HepG2 (cell line): ENCODE results near the gene MAGI1. TPM values are rescaled to one million over a fixed set of nuclear protein-coding genes. Genes with fewer than 3 reads are reported as not detected.
A peak's percentile ranks its signal among the peaks of the same experiment; 100 is the strongest.

Experiments used
- ATAC-seq: fragments of 200-7000 bp; cut with Tn5 transposase; 3 replicates; pipeline ENCODE4 v1.9.1; 2020; ENCODE audit warnings: mild to moderate bottlenecking, moderate library complexity
- BruUV-seq: library from RNA; stranded (reverse); fragments of 400-500 nt; replicated peaks from 2 replicates; lab custom pipeline; 2021; lab: Mats Ljungman, UMichigan
- CTCF ChIA-PET: fragments of 300-600 bp; formaldehyde crosslinking; extraction: SDS; loops from one replicate; lab custom pipeline; 2021; ENCODE audit warnings: low total read pairs, inconsistent platforms, low intra/inter-chr PET ratio; lab: Yijun Ruan, JAX
- POLR2A ChIA-PET: fragments of 350-600 bp; sonication (Branson Sonifier 250); formaldehyde crosslinking; loops from one replicate; lab custom pipeline; 2020; ENCODE audit warnings: antibody characterized with exemption, inconsistent platforms; lab: Yijun Ruan, JAX
- DNase-seq: peaks from one replicate; pipeline ENCODE4 v3.0.0-alpha.2; 2015; ENCODE audit warnings: low spot score
- FAIRE-seq: peaks from 3 replicates; lab custom pipeline; 2011; peaks lifted over from hg19 to GRCh38; lab: Jason Lieb, UNC
- H2AFZ ChIP-seq: one replicate; pipeline ENCODE4 v1.6.1; 2011; ENCODE audit warnings: low read length, inconsistent platforms
- H3K27ac ChIP-seq: fragments of 300-600 bp; 3 replicates; pipeline ENCODE4 v1.8.0; 2011; ENCODE audit warnings: mixed run types, mild to moderate bottlenecking, mixed read lengths, low read length, inconsistent platforms; ENCODE audit not compliant: insufficient read depth; ENCODE audit errors: extremely low read length
- H3K27me3 ChIP-seq, 2 experiments: fragments of 200-600 bp in 1 of 2; 2 replicates in 1 of 2; 3 replicates in 1 of 2; pipeline versions ENCODE4 v1.6.0 to v1.8.0; 2011; ENCODE audit warnings: low read length in 2 of 2, mild to moderate bottlenecking in 2 of 2, moderate library complexity in 2 of 2, inconsistent platforms in 1 of 2; ENCODE audit not compliant: insufficient read depth in 2 of 2, control insufficient read depth in 1 of 2
- H3K36me3 ChIP-seq, 2 experiments: fragments of 200-600 bp in 1 of 2; replicated peaks in 1 of 2; 2 replicates in 1 of 2; 3 replicates in 1 of 2; pipeline versions ENCODE4 v1.5.1 to v1.8.0; 2011; ENCODE audit warnings: low read length in 2 of 2, inconsistent platforms in 1 of 2; ENCODE audit not compliant: insufficient read depth in 2 of 2, control insufficient read depth in 1 of 2
- H3K4me1 ChIP-seq: 2 replicates; pipeline ENCODE4 v1.5.1; 2012; ENCODE audit warnings: low read length, inconsistent platforms; ENCODE audit not compliant: insufficient read depth
- H3K4me2 ChIP-seq: 2 replicates; pipeline ENCODE4 v1.6.0; 2011; ENCODE audit warnings: low read depth, low read length, inconsistent platforms
- H3K4me3 ChIP-seq, 3 experiments: fragments of 200-600 bp in 1 of 3; sonication (generic), shearing (Covaris generic) in 1 of 3; replicated peaks in 1 of 3; 2 replicates each; pipeline ENCODE4 v1.5.1; 2011 to 2016; ENCODE audit warnings: low read length in 3 of 3, inconsistent platforms in 2 of 3, low read depth in 2 of 3, mild to moderate bottlenecking in 2 of 3, control low read depth in 1 of 3, mixed read lengths in 1 of 3; ENCODE audit not compliant: insufficient read depth in 1 of 3
- H3K79me2 ChIP-seq: one replicate; pipeline ENCODE4 v1.6.1; 2011; ENCODE audit warnings: low read length, inconsistent platforms; ENCODE audit not compliant: insufficient read depth
- H3K9ac ChIP-seq: 2 replicates; pipeline ENCODE4 v1.6.0; 2011; ENCODE audit warnings: mild to moderate bottlenecking, low read depth, low read length, inconsistent platforms; ENCODE audit not compliant: insufficient read depth
- H3K9me3 ChIP-seq: 2 replicates; pipeline ENCODE4 v1.5.1; 2012; ENCODE audit warnings: mild to moderate bottlenecking, low read length
- H4K20me1 ChIP-seq: 2 replicates; pipeline ENCODE4 v1.6.0; 2011; ENCODE audit warnings: inconsistent platforms, mild to moderate bottlenecking, low read length, moderate library complexity; ENCODE audit not compliant: insufficient read depth
- FOXJ3 ChIP-seq: sonication (generic); formaldehyde crosslinking; IDR thresholded peaks from 2 replicates; pipeline ENCODE4 v1.4.0; 2020; ENCODE audit warnings: missing genetic modification reagents, mild to moderate bottlenecking, borderline replicate concordance
- HNRNPK ChIP-seq: fragments of 200-400 bp; formaldehyde crosslinking; IDR thresholded peaks from 2 replicates; pipeline ENCODE4 v1.6.1; 2018; ENCODE audit warnings: low read length, low read depth, moderate library complexity, mild to moderate bottlenecking; ENCODE audit not compliant: poor library complexity, severe bottlenecking
- MLLT10 ChIP-seq: sonication (generic); formaldehyde crosslinking; IDR thresholded peaks from 2 replicates; pipeline ENCODE4 v1.4.0; 2020; ENCODE audit warnings: missing genetic modification reagents
- RARA ChIP-seq: IDR thresholded peaks from 2 replicates; pipeline ENCODE4 v1.6.1; 2016; ENCODE audit warnings: missing genetic modification reagents, missing compliant biosample characterization
- ZNF207 ChIP-seq: fragments of 450-650 bp; IDR thresholded peaks from 2 replicates; pipeline ENCODE4 v1.6.1; 2016; ENCODE audit warnings: antibody characterized with exemption, borderline replicate concordance
- ZNF572 ChIP-seq: sonication (generic); formaldehyde crosslinking; IDR thresholded peaks from 2 replicates; pipeline ENCODE4 v1.5.1; 2020; ENCODE audit warnings: mild to moderate bottlenecking, missing genetic modification reagents
- WGBS: methylation state at CpG from one replicate; pipeline ENCODE4 v1.1.6; 2017; ENCODE audit warnings: low lambda C conversion rate; 5-methylcytosine and 5-hydroxymethylcytosine counted together
- in situ Hi-C: cut with HindIII; loops from 2 replicates; pipeline ENCODE4 v1.10.0; 2017; ENCODE audit warnings: low pct_unique_long_range_greater_than_20kb; ENCODE audit not compliant: extremely low pct_ligation_motif_present
- intact Hi-C: fragments of 100-400 bp; cut with micrococcal nuclease; formaldehyde crosslinking; loops from one replicate; pipeline ENCODE4 v1.10.0; 2022; ENCODE audit not compliant: unreplicated experiment
- polyA plus RNA-seq, 8 experiments: library from polyadenylated mRNA; depleted of rRNA in 3 of 8; stranded (reverse) in 7 of 8; unstranded in 1 of 8; fragments of >200 nt; fragmentation: Illumina TruSeq in 4 of 8; extraction: Trizol in 4 of 8; gene quantifications; 2 replicates each; pipeline versions ENCODE4 v1.2.1 to v1.2.3, GENCODE V29; 2011 to 2016; ENCODE audit warnings: low read depth in 4 of 8, missing spikeins in 1 of 8, mixed read lengths in 1 of 8; ENCODE audit not compliant: insufficient read depth in 1 of 8
- total RNA-seq, 5 experiments: library from RNA; depleted of rRNA; stranded (reverse); fragments of >200 nt; fragmentation: Illumina TruSeq; extraction: Trizol; gene quantifications; 2 replicates each; pipeline ENCODE4 v1.2.3, GENCODE V29; 2016; ENCODE audit warnings: low read depth in 1 of 5

MAGI1 gene
- total and polyA plus RNA-seq, 2 of the 13 experiments (the other 11 are each of a cell fraction or from before 2014, with no cell fraction given), result 22.2 to 26.0 TPM

DNA sequence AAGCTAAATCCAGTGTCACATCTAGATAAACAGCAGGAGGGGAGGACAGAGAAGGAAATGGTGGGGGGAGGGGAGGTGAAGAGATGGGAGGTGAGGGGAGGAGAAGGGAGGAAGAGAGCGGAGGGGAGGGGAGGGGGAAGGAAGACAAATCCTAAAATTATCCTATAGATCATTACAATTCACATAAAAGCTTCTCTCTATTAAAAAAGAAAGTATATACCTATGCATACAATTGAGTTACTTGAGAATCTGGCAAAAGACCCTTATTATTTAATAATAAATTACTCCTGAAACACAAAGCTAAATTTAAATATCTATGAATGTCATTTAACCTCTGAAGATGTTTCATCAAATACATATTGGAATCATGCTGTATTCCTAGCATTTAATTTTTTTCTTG, 303.9 kb downstream of the MAGI1 start:
- Histone ChIP-seq H3K4me2 (no peak overlapping the region), H2AFZ (no peak overlapping the region), H4K20me1 (peaks cover 23% of the 10 kb centered on the region), H3K27ac (no peak overlapping the region), H3K4me1 (peaks cover 15% of the 10 kb centered on the region), H3K36me3 (no peaks in the 10 kb centered on the region; a peak in 2 of 5 replicates), H3K4me3 (no peak overlapping the region), H3K9me3 (no peaks in the 10 kb centered on the region), H3K79me2 (peaks cover 17% of the 10 kb centered on the region), H3K27me3 (no peaks in the 10 kb centered on the region), H3K9ac (no peak overlapping the region)
- TF ChIP-seq RARA (CRISPR knock-in tag), result no peak
- peak; percentile 75 for TF ChIP-seq HNRNPK
- DNase-seq, result no peak
- 97% methylated on average over 1 of the region's 1 CpG for WGBS
- in situ Hi-C loops (loop anchor here (10.0 kb wide), 2 partner anchors 300 to 390 kb away; no protein-coding TSS in a partner anchor), intact Hi-C loops (no loop called here)
- CTCF ChIA-PET, result no interaction called here
- POLR2A ChIA-PET, result no interaction called here
- FAIRE-seq, result no peak
- no TSS peak for BruUV-seq
- ATAC-seq, result no peak

DNA sequence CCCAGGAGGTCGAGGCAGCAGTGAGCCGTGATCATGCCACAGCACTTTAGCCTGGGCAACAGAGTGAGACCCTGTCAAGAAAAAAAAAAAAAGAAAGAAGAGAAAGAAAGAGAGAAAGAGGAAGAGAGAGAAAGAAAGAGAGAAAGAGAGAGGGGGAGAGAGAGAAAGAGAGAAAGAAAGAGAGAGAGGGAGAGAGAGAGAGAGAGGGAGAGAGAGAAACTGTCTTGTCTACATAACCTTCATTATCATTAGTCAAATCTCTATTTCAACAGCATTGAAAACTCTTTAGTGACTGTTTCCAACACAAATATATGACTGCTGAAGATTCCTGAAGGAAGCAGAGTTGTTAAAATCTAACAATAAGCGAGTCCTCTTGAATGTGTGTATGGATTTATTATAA, 304.3 kb downstream of the MAGI1 start:
- H2AFZ ChIP-seq, result no peak overlapping the region
- ChIA-PET CTCF (no interaction called here), POLR2A (no interaction called here)
- in situ Hi-C loops (loop anchor here (10.0 kb wide), 2 partner anchors 300 to 390 kb away; no protein-coding TSS in a partner anchor), intact Hi-C loops (no loop called here)
- H3K4me3 ChIP-seq, result no peak overlapping the region
- peaks cover 27% of the 10 kb centered on the region for H4K20me1 ChIP-seq
- BruUV-seq, result no TSS peak
- DNase-seq (no peak), FAIRE-seq (no peak), ATAC-seq (no peak)
- H3K4me1 ChIP-seq, result peaks cover 19% of the 10 kb centered on the region
- no peaks in the 10 kb centered on the region for H3K9me3 ChIP-seq
- H3K4me2 ChIP-seq, result no peak overlapping the region
- no peaks in the 10 kb centered on the region; a peak in 2 of 5 replicates for H3K36me3 ChIP-seq
- no peak for TF ChIP-seq MLLT10 (CRISPR knock-in tag)
- no peak for TF ChIP-seq ZNF572 (CRISPR knock-in tag)
- TF ChIP-seq ZNF207, result no peak
- TF ChIP-seq FOXJ3 (CRISPR knock-in tag), result no peak
- H3K27ac ChIP-seq, result no peak overlapping the region
- H3K79me2 ChIP-seq, result peaks cover 17% of the 10 kb centered on the region
- 96% methylated on average over 3 of the region's 3 CpGs for WGBS
- H3K27me3 ChIP-seq, result no peaks in the 10 kb centered on the region
- H3K9ac ChIP-seq, result no peak overlapping the region
